GM19351 (cell line): ENCODE measurements around the gene IQSEC2.

Experiments
- ATAC-seq: cut with Tn5 transposase; IDR thresholded peaks from one replicate; pipeline ENCODE4 v1.9.1; 2021; ENCODE audit warnings: mild to moderate bottlenecking, moderate library complexity; ENCODE audit not compliant: unreplicated experiment

The IQSEC2 gene

GRCh38 chrX:53281321-53281822 lies at the start of gene IQSEC2:
Gene IQSEC2, minus strand, starts transcription at chrX:53281584.
- ATAC-seq: no peak

- no peak for ATAC-seq
Observed at GRCh38 chrX:53330331-53330730, 48.9 kb upstream of the IQSEC2 start.

GRCh38 chrX:53324803-53325202 lies 43.4 kb upstream of the IQSEC2 start:
- no peak for ATAC-seq

- ATAC-seq: no peak
Observed at GRCh38 chrX:53324085-53324484, 42.7 kb upstream of the IQSEC2 start.

- no peak for ATAC-seq
Observed at GRCh38 chrX:53323196-53323595, 41.8 kb upstream of the IQSEC2 start.

- no peak for ATAC-seq
Observed at GRCh38 chrX:53321943-53322497, 40.6 kb upstream of the IQSEC2 start.

- ATAC-seq: no peak
Observed at GRCh38 chrX:53321230-53321942, 40.0 kb upstream of the IQSEC2 start.

- no peak for ATAC-seq
Observed at GRCh38 chrX:53320543-53321229, 39.3 kb upstream of the IQSEC2 start.

GRCh38 chrX:53319614-53320542 lies 38.5 kb upstream of the IQSEC2 start:
- no peak for ATAC-seq

- no peak for ATAC-seq
Observed at GRCh38 chrX:53318766-53319353, 37.5 kb upstream of the IQSEC2 start.

- ATAC-seq: peak; percentile 85
Observed at GRCh38 chrX:53317365-53318069, 36.1 kb upstream of the IQSEC2 start.

- no peak for ATAC-seq
Observed at GRCh38 chrX:53316860-53317237, 35.5 kb upstream of the IQSEC2 start.

GRCh38 chrX:53316111-53316859 lies 34.9 kb upstream of the IQSEC2 start:
- ATAC-seq: no peak

- ATAC-seq: no peak
Observed at GRCh38 chrX:53313728-53314105, 32.3 kb upstream of the IQSEC2 start.

GRCh38 chrX:53312946-53313727 lies 31.8 kb upstream of the IQSEC2 start:
- peak; percentile 55 for ATAC-seq

- no peak for ATAC-seq
Observed at GRCh38 chrX:53309837-53310236, 28.5 kb upstream of the IQSEC2 start.

GRCh38 chrX:53308836-53309235 lies 27.5 kb upstream of the IQSEC2 start:
- ATAC-seq: no peak
